GM19238 (cell line): Measurements from ENCODE around the gene RBM12.

Source experiments
- DNase-seq: peaks from one replicate; pipeline ENCODE4 v3.0.0; 2011; ENCODE audit warnings: low spot score; ENCODE audit not compliant: insufficient read length

RBM12 gene

DNA sequence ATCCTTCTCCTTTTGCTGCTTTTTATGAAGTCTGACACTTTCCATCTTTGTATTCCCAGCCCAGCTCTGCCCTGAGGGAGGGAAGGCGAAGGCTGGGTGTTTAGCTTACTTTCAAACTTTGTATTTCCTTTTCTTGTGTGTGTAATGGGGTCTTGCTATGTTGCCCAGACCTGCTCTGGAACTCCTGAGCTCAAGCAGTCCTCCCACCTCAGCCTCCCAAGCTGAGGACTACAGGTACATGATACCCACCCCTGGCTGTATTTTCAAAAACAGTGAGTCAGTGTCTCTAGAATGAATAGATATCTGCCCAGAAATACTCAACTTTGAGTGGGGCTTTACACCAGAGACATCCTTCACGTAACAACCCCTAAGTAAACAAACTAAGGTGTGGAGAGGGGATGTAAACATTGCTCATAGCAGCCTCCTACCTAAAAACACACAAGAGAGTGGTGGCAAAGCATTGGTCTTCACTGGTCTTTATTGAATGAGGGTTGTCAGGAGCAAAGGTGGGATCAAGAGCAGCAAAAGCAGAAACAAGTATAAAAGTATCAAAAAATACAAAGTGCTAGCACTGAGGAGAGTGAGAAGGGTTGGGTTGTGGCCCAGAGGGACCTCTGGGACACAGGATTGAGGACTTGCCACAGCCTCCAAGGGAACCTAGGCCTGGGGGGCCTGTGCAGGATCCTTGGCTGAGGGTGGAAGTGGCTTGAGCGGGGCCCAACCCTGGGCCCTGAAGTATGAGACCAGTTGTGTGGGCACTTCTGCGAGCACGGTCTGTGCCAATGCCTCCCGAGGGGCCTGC is 38.9 kb downstream of the RBM12 start:
- no peak for DNase-seq

GRCh38 chr20:35621560-35621946 is 43.1 kb downstream of the RBM12 start:
- DNase-seq = no peak

- DNase-seq = no peak
Measured at GRCh38 chr20:35620818-35621559, 43.7 kb downstream of the RBM12 start.

DNA sequence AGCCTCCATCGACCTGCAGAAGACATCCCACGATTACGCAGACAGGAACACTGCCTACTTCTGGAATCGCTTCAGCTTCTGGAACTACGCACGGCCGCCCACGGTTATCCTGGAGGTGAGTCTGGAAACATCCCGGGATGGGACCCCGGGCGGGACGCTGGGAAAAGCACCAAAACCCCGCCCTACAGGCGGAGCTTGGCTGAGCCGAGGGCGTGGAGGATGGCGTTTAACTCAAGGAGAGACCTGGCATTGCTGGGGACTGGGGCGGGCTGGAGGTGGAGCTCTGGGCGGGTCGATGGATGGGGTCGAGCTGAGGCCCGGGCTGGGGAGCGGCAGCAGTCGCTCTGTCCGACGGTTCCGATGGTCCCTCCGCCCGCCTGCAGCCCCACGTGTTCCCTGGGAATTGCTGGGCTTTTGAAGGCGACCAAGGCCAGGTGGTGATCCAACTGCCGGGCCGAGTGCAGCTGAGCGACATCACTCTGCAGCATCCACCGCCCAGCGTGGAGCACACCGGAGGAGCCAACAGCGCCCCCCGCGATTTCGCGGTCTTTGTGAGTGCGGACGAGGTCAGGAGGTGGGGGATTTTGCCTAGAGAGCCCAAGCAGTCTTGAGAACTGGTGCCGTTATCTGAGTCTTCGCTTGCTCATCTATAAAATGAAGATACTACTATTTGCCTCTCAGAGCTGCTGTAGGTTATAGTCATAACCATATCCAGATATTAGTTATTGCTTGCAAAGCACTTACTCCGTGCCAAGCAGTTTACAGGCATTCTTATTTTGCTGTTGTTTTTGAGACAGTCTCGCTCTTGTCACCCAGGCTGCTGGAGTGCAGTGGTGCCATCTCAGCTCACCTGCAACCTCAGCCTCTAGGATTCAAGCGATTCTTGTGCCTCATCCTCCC is 45.3 kb downstream of the RBM12 start:
- peak; percentile 77 for DNase-seq

DNA sequence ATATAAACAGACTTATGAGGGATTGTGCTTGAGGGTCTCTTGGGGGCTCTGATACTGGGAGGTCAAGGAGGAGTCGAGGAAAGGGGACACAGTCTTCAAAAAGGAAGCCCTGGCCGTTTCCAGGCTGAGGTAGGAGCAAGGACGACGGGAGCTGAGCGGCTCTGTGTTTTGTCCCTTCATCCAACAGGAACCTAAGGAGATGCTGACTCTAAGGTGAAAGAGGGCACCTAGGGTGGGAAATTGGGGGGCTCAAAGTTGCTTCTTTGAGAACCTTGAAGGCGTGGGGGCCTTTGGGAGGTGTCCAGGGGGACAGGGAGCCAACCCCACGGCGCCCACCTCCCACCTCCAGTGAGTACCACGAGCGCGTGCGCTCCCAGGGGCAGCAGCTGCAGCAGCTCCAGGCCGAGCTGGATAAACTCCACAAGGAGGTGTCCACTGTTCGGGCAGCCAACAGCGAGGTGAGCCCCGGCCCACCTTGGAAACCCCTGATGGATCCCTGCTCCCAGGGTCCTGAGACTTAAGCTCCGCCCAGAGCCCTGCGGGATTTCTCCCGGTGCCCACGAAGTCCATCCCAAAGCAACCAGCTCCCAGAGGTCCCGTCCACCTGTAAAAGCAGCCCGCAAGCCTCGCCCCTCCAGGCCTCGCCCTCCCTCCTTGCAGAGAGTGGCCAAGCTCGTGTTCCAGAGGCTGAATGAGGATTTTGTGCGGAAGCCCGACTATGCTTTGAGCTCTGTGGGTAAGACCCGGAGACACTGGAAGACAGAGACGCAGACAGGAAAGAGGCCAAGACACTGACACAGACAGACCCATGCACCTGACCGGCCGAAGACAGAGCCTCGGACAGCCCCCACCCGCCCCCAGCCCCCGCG is 46.2 kb downstream of the RBM12 start:
- no peak for DNase-seq

DNA sequence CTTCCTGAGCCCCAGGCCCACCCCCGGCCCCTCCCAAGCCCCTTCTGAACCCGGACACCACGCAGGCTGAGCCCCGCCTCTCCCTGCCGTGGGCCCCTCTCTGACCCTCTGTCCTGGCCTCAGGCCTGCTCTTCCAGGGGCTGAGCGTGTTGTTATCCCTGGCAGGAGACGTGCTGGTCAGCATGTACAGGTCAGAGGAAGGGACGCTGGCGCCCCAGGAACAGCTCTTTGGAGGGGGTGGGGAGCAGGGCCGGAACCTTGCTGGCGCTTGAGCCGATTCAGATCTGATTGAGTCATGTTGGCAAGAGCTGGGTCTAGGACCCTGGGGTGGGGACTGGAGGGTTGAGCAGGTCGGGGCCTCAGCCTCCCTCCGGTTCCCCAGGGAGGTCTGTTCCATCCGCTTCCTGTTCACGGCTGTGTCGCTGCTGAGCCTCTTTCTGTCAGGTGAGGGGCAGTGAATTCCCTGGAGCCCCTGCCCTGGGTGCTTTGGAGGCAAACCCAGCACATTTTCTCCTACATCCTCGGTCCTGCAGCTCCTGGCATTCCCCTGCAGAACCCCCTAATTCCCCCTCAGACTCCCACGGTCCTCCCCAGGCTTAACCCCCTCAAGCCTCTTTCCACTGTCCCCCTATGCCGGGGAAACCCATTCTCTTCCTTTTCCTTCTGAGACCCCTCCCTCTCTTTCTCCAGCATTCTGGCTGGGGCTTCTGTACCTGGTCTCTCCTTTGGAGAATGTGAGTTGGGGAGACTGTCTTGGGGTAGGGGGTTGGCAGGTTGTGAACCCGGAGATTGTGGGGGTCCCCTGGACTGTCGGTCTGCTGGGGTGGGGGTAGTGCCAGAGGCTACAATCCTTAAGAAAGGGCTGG is 47.1 kb downstream of the RBM12 start:
- DNase-seq = peak; percentile 53

DNA sequence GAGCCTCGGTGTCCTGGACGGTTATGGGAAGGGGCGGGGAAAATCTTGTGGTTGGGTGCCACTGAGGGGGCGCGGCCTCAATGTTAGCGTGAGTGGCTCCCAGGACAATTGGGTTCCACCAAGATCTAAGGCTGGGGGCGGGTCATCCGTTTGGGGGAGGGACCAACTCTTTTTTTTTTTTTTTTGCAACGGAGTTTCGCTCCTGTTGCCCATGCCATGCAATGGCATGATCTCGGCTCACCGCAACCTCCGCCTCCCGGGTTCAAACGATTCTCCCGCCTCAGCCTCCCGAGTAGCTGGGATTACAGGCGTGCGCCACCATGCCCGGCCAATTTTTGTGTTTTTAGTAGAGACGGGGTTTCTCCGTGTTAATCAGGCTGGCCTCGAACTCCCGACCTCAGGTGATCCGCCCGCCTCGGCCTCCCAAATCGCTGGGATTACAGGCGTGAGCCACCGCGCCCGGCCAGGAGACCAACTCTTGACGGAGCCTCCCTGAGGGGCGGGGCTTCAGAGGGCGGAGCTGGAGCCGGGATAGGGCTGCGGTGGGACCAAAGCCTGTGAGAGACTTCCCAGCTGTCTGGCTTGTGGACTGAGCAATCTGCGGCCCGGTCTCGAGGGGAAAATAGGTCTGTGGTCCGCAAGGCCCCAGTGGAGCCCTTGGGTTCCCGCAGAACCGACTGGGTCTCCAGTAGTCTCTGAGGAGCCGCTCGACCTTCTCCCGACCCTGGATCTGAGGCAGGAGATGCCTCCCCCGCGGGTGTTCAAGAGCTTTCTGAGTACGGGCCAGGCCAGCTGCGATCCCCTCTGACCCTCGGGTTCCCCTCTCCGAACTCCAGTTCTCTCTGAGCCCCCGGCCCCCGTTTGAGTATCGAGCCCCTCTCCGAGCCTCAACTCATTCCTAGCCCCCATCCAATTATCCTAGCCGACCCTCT is 48.0 kb downstream of the RBM12 start:
- DNase-seq = peak; percentile 41

DNA sequence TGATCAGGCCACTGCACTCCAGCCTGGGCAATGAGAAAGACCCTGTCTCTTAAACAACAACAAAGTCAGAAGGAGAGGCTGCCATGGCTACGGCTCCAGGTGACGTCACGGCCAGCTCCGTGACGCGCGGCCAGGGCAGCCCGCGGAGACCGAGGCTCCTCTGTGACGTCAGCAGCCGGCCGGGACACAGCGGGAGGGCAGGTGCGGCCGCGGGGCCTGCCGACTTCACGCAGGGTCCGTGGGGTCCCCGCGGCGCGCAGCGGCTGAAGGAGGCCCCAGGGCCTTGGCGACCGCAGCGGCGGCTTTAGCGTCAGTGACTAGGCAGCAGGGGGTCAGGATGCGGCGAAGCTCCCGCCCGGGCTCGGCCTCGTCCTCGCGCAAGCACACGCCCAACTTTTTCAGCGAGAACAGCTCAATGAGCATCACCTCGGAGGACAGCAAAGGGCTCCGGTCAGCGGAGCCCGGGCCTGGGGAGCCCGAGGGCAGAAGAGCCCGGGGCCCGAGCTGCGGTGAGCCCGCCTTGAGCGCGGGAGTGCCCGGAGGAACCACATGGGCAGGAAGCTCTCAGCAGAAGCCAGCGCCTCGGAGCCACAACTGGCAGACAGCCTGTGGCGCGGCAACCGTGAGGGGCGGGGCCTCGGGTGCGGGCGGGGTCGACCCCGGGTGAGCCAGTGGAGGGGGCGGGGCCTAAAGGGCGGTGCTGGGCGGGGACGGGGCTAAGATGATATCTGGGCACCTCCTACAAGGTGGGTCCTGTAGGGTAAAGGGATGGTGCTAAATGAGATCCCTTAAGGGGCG is 48.8 kb downstream of the RBM12 start, which contains the start of gene SPAG4:
SPAG4 (plus strand) TSS at position 163 of the 798 bp plus-strand sequence; CDS start at position 338, 175 bp downstream.
- DNase-seq = peak; percentile 84

- DNase-seq = peak; percentile 45
Measured at GRCh38 chr20:35611482-35611881, 53.2 kb downstream of the RBM12 start.

GRCh38 chr20:35610833-35611427 is 53.8 kb downstream of the RBM12 start:
- no peak for DNase-seq

GRCh38 chr20:35607003-35607735 is 57.5 kb downstream of the RBM12 start:
- no peak for DNase-seq

- no peak for DNase-seq
Measured at GRCh38 chr20:35606127-35606526, 58.6 kb downstream of the RBM12 start.

GRCh38 chr20:35604449-35604747 is 60.3 kb downstream of the RBM12 start:
- no peak for DNase-seq

- DNase-seq = no peak
Measured at GRCh38 chr20:35603695-35604448, 60.8 kb downstream of the RBM12 start.

- no peak for DNase-seq
Measured at GRCh38 chr20:35602851-35603495, 61.7 kb downstream of the RBM12 start.

DNA sequence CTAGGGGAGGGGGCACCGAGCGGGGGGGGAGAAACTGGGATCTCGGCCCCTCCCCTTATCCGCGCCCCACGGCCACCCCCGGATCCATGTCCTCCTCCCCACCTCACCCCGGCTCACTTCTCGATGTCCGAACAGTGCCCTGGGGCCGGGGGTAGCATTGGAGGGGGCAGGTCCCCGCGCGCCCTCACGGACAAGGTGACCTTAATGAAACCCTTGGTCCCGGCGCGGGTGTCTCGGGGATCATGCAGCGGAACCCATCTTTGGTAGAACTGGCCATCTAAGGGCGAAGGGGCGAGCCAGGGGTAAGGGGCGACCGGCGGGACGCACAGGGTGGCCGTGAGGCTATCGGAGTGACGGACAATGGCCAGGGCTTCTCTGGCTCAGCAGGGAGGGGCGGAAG is 62.7 kb downstream of the RBM12 start:
- no peak for DNase-seq
